Measurements from ENCODE around the gene CHCHD3.

Gene CHCHD3

GRCh38 chr7:133003052-133003910 lies 78.6 kb downstream of the CHCHD3 start:
- TF ChIP-seq, protein P1, sequence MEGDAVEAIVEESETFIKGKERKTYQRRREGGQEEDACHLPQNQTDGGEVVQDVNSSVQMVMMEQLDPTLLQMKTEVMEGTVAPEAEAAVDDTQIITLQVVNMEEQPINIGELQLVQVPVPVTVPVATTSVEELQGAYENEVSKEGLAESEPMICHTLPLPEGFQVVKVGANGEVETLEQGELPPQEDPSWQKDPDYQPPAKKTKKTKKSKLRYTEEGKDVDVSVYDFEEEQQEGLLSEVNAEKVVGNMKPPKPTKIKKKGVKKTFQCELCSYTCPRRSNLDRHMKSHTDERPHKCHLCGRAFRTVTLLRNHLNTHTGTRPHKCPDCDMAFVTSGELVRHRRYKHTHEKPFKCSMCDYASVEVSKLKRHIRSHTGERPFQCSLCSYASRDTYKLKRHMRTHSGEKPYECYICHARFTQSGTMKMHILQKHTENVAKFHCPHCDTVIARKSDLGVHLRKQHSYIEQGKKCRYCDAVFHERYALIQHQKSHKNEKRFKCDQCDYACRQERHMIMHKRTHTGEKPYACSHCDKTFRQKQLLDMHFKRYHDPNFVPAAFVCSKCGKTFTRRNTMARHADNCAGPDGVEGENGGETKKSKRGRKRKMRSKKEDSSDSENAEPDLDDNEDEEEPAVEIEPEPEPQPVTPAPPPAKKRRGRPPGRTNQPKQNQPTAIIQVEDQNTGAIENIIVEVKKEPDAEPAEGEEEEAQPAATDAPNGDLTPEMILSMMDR (conservative IDR thresholded peaks at IDR 0.05; ENCODE audit: low read depth, low read length) = no peak
- no peak for DNase-seq (ENCODE audit: low read depth)
- no peak overlapping the region for H3K4me3 ChIP-seq (ENCODE audit: low read length)

DNA sequence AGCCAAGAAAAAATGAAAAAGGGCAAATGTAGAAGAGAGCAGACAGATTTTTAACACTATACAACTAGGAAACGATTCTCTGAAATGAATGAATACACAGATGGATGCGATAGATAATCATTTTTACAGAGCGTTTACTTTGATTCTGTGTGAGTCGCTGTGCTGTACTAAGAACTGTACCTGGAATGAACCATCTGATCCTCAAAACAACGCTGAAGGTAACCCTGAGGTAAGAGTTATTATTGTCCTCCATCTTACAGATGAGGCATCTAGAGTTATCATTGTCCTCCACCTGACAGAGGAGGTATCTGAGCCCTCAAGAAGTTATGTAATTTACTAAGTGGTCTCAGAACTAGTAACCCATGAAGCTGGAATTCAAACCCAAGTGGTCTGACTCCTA lies 80.2 kb downstream of the CHCHD3 start:
- no peak overlapping the region for H3K4me3 ChIP-seq (ENCODE audit: low read length)
- TF ChIP-seq, protein P1 (conservative IDR thresholded peaks at IDR 0.05; ENCODE audit: low read depth, low read length) = no peak
- no peak for DNase-seq (ENCODE audit: low read depth)

- no peak overlapping the region for H3K4me3 ChIP-seq (ENCODE audit: low read length)
- TF ChIP-seq, protein P1 (conservative IDR thresholded peaks at IDR 0.05; ENCODE audit: low read depth, low read length) = no peak
- DNase-seq (ENCODE audit: low read depth) = no peak
Observed at GRCh38 chr7:132999845-133000244, 82.0 kb downstream of the CHCHD3 start.

DNA sequence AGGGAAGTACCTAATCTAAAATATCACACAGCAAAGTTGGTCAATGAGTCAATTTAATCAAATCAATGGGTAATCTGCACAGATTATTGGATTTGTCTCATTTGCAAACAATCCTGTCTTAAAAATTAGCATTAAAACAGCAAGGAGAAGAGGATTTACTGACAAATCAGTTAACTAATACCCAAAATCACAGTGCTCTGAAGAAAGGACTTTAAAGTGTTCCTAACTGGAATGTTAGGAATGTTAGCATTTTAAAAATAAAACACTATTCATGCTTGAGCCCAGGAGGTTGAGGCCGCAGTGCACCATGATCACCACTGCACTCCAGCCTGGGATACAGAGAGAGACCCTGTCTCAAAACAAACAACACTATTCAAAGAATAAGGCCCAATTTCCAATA lies 83.1 kb downstream of the CHCHD3 start:
- no peak overlapping the region for H3K4me3 ChIP-seq (ENCODE audit: low read length)
- TF ChIP-seq, protein P1 (conservative IDR thresholded peaks at IDR 0.05; ENCODE audit: low read depth, low read length) = peak; percentile 9
- no peak for DNase-seq (ENCODE audit: low read depth)

DNA sequence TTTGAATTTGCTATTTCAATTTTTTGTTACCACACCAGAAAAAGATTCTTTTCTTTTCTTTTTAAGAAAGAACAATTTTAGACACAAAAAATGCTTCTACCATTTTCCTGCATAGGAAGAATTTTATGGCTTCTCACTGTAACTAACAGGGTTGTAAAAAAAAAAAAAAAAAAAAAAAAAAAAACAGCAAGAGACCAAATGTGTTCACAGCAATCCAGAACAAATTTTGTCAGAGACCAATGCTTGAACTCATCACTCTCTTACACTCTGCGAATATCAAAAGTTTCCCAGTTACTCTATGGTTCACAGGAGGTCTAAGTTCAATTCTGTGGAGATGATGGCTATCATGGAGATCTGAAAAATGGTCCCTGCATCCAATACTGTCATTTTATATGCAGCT lies 84.4 kb downstream of the CHCHD3 start:
- H3K4me3 ChIP-seq (ENCODE audit: low read length) = no peak overlapping the region
- TF ChIP-seq, protein P1 (conservative IDR thresholded peaks at IDR 0.05; ENCODE audit: low read depth, low read length) = no peak
- DNase-seq (ENCODE audit: low read depth) = no peak

- TF ChIP-seq, protein P1 (conservative IDR thresholded peaks at IDR 0.05; ENCODE audit: low read depth, low read length) = no peak
- H3K4me3 ChIP-seq (ENCODE audit: low read length) = no peak overlapping the region
- no peak for DNase-seq (ENCODE audit: low read depth)
Observed at GRCh38 chr7:132996581-132997242, 85.2 kb downstream of the CHCHD3 start.
